Adipocyte (in vitro differentiated cells): ENCODE results near the gene KIAA0753.

Experiments
- DNase-seq: peaks from one replicate; pipeline ENCODE4 v3.0.0-alpha.2; 2015; ENCODE audit warnings: low read depth
- H3K27me3 ChIP-seq: replicated peaks from 2 replicates; pipeline ENCODE4 v1.7.0; 2013; ENCODE audit warnings: mild to moderate bottlenecking, low read length, moderate library complexity; ENCODE audit not compliant: control insufficient read depth, insufficient read depth
- H3K36me3 ChIP-seq: 2 replicates; pipeline ENCODE4 v1.7.0; 2013; ENCODE audit warnings: low read length, mild to moderate bottlenecking, moderate library complexity; ENCODE audit not compliant: control insufficient read depth, insufficient read depth, severe bottlenecking
- H3K4me1 ChIP-seq: 2 replicates; pipeline ENCODE4 v1.7.0; 2013; ENCODE audit warnings: mild to moderate bottlenecking, low read length, moderate library complexity; ENCODE audit not compliant: control insufficient read depth, insufficient read depth
- H3K4me3 ChIP-seq: 2 replicates; pipeline ENCODE4 v1.7.0; 2013; ENCODE audit warnings: mild to moderate bottlenecking, low read length, moderate library complexity
- H3K9ac ChIP-seq: 2 replicates; pipeline ENCODE4 v1.7.0; 2013; ENCODE audit warnings: mild to moderate bottlenecking, low read length, moderate library complexity
- H3K9me3 ChIP-seq: 2 replicates; pipeline ENCODE4 v1.7.0; 2013; ENCODE audit warnings: mild to moderate bottlenecking, low read length, moderate library complexity; ENCODE audit not compliant: control insufficient read depth

KIAA0753 gene

DNA sequence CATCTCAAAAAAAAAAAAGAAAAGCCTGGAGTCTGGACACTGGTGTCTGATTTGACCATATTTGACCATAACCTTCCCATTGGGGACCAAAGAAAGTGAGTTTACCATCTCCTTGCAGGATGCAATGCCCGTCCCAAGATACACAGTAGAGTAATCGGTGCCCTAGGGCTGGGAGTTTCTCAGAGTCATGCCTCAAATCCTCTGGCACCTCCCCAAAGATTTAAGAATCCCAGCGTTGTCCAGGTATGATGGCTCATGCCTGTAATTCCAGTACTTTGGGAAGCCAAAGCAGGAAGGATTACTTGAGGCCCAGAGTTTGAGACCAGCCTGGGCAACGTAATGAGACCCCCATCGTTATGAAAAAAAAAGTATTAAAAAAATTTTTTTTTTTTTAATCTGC is 89.2 kb downstream of the KIAA0753 start:
- H3K9ac ChIP-seq: no peak overlapping the region
- DNase-seq: no peak
- peaks cover 13% of the 10 kb centered on the region for H3K4me1 ChIP-seq
- no peaks in the 10 kb centered on the region for H3K9me3 ChIP-seq
- no peaks in the 10 kb centered on the region for H3K36me3 ChIP-seq
- no peak overlapping the region for H3K4me3 ChIP-seq
- H3K27me3 ChIP-seq: peaks cover 17% of the 10 kb centered on the region

DNA sequence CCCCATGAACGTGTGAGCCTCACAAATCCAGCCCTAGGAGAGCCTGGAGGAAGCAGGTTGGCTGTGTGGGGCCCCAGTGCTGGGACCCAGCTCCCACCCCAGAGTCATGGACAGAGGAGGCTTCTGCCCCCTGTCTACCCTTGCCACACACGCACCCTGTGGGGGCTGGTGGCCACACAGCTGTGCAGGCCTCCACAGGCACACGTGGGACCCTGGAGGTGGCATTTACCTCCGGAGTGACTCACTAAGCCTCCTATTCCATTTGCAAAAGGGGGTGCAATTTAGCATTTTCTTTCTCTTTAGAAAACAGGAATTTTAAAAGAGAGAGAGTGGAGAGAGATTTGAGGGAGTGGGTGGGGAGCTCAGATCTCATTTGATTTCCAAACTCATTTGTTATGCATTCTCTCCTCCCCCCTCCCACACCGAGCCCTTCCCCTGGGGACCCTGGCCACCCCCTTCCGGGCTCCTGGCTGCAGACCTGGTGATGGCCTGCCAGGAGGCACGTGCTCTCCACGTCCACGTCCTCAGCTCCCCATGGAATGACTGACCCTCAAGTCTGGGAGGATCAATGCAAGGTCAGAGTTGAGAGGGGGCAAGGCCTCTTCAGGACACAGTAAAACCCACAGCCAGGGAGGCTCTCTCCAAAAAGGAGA is 91.0 kb downstream of the KIAA0753 start:
- no peak overlapping the region for H3K4me3 ChIP-seq
- no peaks in the 10 kb centered on the region for H3K9me3 ChIP-seq
- no peak for DNase-seq
- peaks cover under 1% of the 10 kb centered on the region for H3K4me1 ChIP-seq
- H3K36me3 ChIP-seq: no peaks in the 10 kb centered on the region
- no peak overlapping the region for H3K9ac ChIP-seq
- peaks cover 17% of the 10 kb centered on the region for H3K27me3 ChIP-seq

DNA sequence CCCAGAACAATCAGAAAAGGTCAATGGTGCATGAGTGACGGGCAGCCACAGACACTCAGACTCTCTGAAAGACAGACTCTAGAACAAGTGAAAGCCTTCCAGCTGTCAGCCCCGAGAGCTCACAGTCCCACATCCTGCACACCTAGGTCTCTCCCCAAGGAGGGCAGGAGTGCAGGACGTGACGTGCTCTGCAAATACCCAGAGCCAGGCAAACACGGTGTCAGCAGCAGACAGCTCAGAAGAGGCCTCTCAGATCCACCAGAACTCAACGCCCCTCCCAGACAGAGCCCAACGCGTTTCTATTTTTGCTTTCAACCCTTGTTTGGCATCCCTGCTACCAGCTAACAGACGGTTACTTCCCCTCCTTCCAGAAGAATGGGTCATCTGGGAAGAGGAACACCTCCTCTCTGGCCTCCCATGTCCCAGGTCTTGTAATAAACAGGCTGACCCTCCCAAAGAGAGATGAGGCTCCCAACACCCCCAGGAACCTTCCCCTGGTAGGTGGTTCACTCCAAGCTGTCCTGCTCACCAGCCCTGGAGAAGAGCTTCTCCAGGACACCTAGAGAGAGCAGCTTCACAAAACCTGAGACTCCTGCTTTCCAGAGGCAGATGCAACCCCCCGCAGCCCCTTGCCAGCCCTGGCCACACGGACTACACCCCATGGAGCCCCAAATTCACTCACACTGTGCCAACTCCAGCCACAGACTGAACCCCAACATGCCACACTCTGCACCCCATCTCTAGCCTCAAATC is 91.8 kb downstream of the KIAA0753 start:
- peaks cover 11% of the 10 kb centered on the region for H3K27me3 ChIP-seq
- no peak for DNase-seq
- H3K9ac ChIP-seq: no peak overlapping the region
- no peak overlapping the region for H3K4me3 ChIP-seq
- H3K36me3 ChIP-seq: no peaks in the 10 kb centered on the region
- H3K9me3 ChIP-seq: no peaks in the 10 kb centered on the region
- no peaks in the 10 kb centered on the region for H3K4me1 ChIP-seq

- Histone ChIP-seq H3K9ac (no peak overlapping the region), H3K27me3 (peaks cover 10% of the 10 kb centered on the region), H3K4me1 (no peaks in the 10 kb centered on the region), H3K9me3 (no peaks in the 10 kb centered on the region), H3K36me3 (no peaks in the 10 kb centered on the region), H3K4me3 (no peak overlapping the region)
- no peak for DNase-seq
Observed at GRCh38 chr17:6548034-6548433, 92.5 kb downstream of the KIAA0753 start.

- no peak for DNase-seq
- peaks cover 10% of the 10 kb centered on the region for H3K27me3 ChIP-seq
- H3K9me3 ChIP-seq: no peaks in the 10 kb centered on the region
- no peak overlapping the region for H3K9ac ChIP-seq
- H3K4me1 ChIP-seq: no peaks in the 10 kb centered on the region
- no peaks in the 10 kb centered on the region for H3K36me3 ChIP-seq
- no peak overlapping the region for H3K4me3 ChIP-seq
Observed at GRCh38 chr17:6547336-6547735, 93.2 kb downstream of the KIAA0753 start.

DNA sequence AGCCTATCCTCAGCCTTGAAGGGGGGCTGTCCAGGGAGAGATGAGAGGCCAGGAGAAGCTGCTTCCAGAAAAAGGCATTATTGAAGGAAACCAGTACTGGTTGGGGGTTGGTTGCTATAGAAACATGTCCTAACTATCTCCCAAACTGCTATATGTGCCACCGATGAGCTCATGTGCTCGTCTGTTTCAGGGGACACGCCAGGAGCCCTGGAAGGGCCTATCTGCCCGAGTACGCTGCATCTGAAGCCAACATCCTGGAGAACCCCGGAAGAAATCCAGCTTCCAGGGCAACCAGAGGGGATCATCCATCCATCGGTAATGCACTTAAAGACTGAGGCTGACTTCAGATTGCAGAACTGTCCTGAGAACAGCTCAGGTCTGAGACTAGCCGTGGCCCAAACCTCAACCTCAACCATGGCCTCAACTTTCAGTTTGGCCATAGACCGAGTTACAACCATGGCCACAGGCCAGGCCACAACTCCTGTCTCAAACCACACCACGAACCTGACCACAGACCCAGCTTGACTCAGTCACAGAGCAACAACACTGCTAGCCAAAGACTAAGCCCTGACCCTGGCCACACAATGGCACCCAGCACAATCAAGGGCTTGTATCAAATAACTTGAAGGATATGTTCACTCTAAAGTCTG is 94.3 kb downstream of the KIAA0753 start:
- Histone ChIP-seq H3K4me3 (no peak overlapping the region), H3K4me1 (no peaks in the 10 kb centered on the region), H3K27me3 (peaks cover 10% of the 10 kb centered on the region), H3K9ac (no peak overlapping the region), H3K9me3 (no peaks in the 10 kb centered on the region), H3K36me3 (no peaks in the 10 kb centered on the region)
- no peak for DNase-seq

DNA sequence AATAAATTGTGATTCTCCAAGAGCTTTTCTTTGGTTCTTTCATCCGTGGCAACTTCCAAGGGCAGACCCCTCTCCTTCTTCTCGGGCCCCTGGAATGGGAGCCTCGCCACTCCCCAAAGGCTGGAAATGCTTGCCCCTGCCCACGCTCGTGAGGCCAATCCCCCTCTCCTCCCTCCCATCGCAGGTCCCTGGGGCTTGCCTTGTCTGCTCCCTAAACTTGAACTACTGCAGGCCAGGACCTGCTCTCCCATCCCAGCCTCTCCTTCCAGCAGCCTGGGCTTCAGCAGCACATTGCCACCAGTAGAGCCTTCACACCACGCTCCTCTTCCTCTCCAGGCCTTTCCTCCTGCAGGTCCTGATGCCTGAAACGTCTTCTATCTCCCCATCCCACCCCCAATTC is 95.2 kb downstream of the KIAA0753 start:
- H3K4me3 ChIP-seq: no peak overlapping the region
- H3K4me1 ChIP-seq: no peaks in the 10 kb centered on the region
- DNase-seq: no peak
- H3K9ac ChIP-seq: no peak overlapping the region
- H3K36me3 ChIP-seq: no peaks in the 10 kb centered on the region
- no peaks in the 10 kb centered on the region for H3K9me3 ChIP-seq
- H3K27me3 ChIP-seq: peaks cover 10% of the 10 kb centered on the region

DNA sequence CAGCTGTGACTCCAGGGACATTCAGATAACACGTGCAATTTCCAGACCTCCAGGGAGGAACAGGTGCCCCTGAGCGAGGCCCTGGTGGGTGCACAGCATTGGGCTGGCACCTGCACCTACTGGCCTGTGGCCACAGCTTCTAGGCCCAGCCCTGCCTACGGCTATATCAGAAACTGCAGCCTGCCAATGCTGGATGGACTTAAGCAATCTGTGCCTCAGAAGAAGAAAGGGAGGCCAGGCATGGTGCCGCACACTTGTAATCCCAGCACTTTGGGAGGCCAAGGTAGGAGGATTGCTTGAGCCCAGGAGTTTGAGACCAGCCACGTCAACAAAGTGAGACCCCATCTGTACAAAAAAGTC is 96.5 kb downstream of the KIAA0753 start:
- H3K9ac ChIP-seq: no peak overlapping the region

GRCh38 chr17:6543079-6544010 is 97.2 kb downstream of the KIAA0753 start:
- Histone ChIP-seq H3K4me1 (no peaks in the 10 kb centered on the region), H3K4me3 (no peak overlapping the region), H3K36me3 (no peaks in the 10 kb centered on the region), H3K9me3 (peaks cover 4% of the 10 kb centered on the region), H3K9ac (no peak overlapping the region), H3K27me3 (peaks cover 13% of the 10 kb centered on the region)
- no peak for DNase-seq

More for the DNA sequence above, 96.5 kb downstream of the KIAA0753 start:
- no peak overlapping the region for H3K4me3 ChIP-seq
- no peaks in the 10 kb centered on the region for H3K36me3 ChIP-seq
- H3K27me3 ChIP-seq: peaks cover 13% of the 10 kb centered on the region
- no peaks in the 10 kb centered on the region for H3K4me1 ChIP-seq
- H3K9me3 ChIP-seq: peaks cover 3% of the 10 kb centered on the region
- DNase-seq: no peak

DNA sequence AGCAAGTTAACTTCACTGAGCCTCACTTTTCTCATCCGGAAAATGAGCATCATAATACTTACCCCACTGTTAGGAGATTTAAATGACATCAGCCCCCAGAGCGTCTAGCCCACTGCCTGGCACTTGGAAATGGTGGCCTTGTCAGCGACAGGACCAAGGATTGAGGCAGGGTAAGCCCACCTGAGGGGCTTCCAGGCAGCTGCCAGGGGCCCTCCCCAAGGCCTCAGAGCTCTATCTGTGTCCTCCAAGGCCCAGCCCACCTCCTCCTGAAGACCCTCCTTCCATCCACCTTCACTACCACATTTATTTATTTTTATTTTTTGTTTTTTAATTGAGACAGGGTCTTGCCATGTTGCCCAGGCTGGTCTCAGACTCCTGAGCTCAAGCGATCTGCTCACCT is 97.9 kb downstream of the KIAA0753 start:
- H3K9ac ChIP-seq: no peak overlapping the region
- DNase-seq: no peak
- no peaks in the 10 kb centered on the region for H3K36me3 ChIP-seq
- H3K4me1 ChIP-seq: no peaks in the 10 kb centered on the region
- H3K4me3 ChIP-seq: no peak overlapping the region
- peaks cover 13% of the 10 kb centered on the region for H3K27me3 ChIP-seq
- H3K9me3 ChIP-seq: peaks cover 4% of the 10 kb centered on the region

GRCh38 chr17:6541886-6542285 is 98.6 kb downstream of the KIAA0753 start:
- Histone ChIP-seq H3K27me3 (peaks cover 13% of the 10 kb centered on the region), H3K9ac (no peak overlapping the region)
- DNase-seq: no peak

More at GRCh38 chr17:6541886-6542285, 98.6 kb downstream of the KIAA0753 start:
- Histone ChIP-seq H3K4me1 (no peaks in the 10 kb centered on the region), H3K4me3 (no peak overlapping the region), H3K36me3 (no peaks in the 10 kb centered on the region), H3K9me3 (peaks cover 4% of the 10 kb centered on the region)
